ENCODE data around the gene ADRA2B. TPM values are rescaled to one million over a fixed set of nuclear protein-coding genes. Genes with fewer than 3 reads are reported as not detected.

ADRA2B gene
- total RNA-seq, 1 donor from 2014 or later: 2.9 TPM

DNA sequence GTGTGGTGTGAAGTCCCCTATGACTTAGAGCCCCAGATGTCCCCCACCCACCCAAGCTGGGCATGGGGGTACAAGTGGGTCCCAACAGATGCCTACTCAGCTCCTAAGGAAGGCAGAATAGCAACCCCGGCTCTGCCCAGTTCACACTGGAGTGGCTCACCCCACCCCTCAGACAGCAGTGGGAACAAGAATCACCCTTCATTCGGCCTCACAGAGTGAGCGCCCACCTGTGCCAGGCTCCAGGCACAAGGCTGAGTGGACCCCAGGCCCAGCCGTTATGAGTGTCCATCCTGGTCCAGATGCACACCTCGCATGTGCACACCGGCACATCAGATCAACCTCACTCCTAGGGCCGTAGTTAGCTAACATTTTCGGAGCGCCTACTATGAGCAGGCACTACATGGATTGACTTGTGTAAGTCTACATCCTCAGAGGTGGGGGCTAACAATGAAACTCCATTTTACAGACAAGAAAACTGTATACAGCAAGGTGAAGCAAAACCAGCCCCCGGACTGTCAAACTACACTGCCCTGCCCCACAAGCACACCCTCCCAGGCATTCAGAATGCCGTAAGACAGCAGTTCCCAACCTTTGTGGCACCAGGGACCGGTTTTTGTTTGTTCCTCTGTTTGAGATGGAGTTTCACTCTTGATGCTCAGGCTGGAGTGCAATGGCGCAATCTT is 24.7 kb upstream of the ADRA2B start:
- no peak overlapping the region for H3K27ac ChIP-seq (replicated peaks)
- H3K4me1 ChIP-seq: peaks cover 20% of the 10 kb centered on the region
- H3K4me3 ChIP-seq: no peak overlapping the region
- intact Hi-C loops (cut with micrococcal nuclease): no loop called here
- no peaks in the 10 kb centered on the region for H3K36me3 ChIP-seq
- peaks cover 39% of the 10 kb centered on the region for H3K27me3 ChIP-seq (ENCODE audit: low read depth)
- TF ChIP-seq, protein P1, sequence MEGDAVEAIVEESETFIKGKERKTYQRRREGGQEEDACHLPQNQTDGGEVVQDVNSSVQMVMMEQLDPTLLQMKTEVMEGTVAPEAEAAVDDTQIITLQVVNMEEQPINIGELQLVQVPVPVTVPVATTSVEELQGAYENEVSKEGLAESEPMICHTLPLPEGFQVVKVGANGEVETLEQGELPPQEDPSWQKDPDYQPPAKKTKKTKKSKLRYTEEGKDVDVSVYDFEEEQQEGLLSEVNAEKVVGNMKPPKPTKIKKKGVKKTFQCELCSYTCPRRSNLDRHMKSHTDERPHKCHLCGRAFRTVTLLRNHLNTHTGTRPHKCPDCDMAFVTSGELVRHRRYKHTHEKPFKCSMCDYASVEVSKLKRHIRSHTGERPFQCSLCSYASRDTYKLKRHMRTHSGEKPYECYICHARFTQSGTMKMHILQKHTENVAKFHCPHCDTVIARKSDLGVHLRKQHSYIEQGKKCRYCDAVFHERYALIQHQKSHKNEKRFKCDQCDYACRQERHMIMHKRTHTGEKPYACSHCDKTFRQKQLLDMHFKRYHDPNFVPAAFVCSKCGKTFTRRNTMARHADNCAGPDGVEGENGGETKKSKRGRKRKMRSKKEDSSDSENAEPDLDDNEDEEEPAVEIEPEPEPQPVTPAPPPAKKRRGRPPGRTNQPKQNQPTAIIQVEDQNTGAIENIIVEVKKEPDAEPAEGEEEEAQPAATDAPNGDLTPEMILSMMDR (IDR thresholded peaks at IDR 0.05; ENCODE audit: borderline replicate concordance): no peak
- H3K9me3 ChIP-seq (replicated peaks): no peaks in the 10 kb centered on the region
- no peak for DNase-seq

DNA sequence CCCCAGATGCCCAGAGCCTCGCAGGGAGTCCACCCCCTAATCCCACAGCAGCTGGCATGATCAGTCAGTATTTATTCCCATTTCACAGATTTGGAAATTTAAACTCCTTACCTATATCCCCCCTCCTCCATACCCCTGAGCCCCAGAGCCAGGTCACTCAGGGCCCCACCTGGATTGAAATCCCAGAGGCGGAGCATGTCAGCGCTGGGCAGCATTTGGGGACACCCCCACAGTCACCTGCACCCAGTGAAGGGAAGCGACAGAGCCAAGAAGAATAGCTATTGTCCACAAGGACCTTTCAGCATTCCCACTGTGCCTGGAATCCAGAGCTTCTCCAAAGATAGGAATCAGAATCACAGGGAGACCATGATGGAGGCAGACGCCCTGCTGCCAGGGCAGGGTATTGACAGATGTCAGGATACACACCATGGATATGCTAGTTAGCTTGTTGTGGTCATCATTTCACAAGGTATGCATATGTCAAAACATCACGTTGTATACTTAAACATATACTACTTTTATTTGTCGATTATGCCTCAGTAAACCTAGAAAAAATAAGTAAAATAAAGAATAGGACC is 22.9 kb upstream of the ADRA2B start:
- peaks cover 3% of the 10 kb centered on the region for H3K4me1 ChIP-seq
- no peaks in the 10 kb centered on the region for H3K9me3 ChIP-seq (replicated peaks)
- H3K27me3 ChIP-seq (ENCODE audit: low read depth): peaks cover 49% of the 10 kb centered on the region
- DNase-seq: no peak
- no peak overlapping the region for H3K27ac ChIP-seq (replicated peaks)
- H3K36me3 ChIP-seq: no peaks in the 10 kb centered on the region
- intact Hi-C loops (cut with micrococcal nuclease): no loop called here
- no peak overlapping the region for H3K4me3 ChIP-seq
- TF ChIP-seq, protein P1 (IDR thresholded peaks at IDR 0.05; ENCODE audit: borderline replicate concordance): no peak

DNA sequence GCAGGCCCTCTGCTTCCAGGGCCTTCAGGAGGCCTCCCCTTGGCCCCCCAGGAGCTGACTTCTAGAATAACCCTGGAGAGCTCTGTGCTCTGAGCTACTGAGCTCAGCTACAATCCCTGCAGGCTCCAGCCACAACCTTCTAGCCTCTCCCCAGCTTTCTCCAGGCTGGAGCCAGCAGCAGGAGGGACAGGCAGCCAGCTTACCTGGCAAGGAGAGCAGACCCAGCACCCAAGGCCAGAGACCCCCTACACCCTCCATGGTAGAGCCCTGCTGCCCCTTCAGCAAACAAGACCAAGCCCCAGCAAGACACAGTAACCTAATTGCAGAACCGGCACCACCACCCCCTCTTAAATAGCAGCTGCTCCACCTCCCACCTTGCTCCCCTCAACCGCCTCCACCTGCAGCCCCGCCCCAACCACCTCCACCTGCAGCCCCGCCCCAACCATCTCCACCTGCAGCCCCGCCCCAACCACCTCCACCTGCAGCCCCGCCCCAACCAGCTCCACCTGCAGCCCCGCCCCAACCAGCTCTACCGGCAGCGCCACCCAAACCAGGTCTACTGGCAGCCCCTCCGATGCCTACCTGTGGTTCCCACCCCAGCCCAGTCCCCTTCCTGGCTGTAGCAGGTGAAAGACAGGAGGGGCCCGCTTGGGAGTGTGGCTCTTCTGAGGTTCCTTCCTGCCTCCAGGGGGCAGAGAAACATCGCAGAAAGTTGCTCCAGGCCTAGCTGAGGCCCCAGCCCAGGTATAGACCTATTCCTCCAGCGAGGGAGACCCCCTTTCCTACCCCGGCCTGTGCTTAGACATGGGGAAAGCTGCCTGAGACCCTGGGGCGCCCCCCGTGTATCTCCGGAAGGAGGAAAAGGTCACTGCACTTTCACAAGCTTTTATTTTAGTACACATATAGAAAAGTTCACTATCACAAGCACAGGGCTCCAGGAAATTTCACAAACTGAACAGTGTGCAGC is 22.1 kb upstream of the ADRA2B start, which contains the start of gene ASTL:
Gene ASTL, minus strand, starts transcription at position 324 of the 967 bp plus-strand sequence. Its CDS starts 66 bp downstream, at position 258.
- TF ChIP-seq, protein P1 (IDR thresholded peaks at IDR 0.05; ENCODE audit: borderline replicate concordance): peak; percentile 65
- no peak within 1 kb of the TSS for H3K27ac ChIP-seq (replicated peaks)
- peaks cover 49% of the 10 kb centered on the region for H3K27me3 ChIP-seq (ENCODE audit: low read depth)
- peak; percentile 5 for DNase-seq
- H3K9me3 ChIP-seq (replicated peaks): no peaks in the 10 kb centered on the region
- intact Hi-C loops (cut with micrococcal nuclease): no loop called here
- H3K4me1 ChIP-seq: no peaks in the 10 kb centered on the region
- no peak within 1 kb of the TSS for H3K4me3 ChIP-seq
- no peaks in the 10 kb centered on the region for H3K36me3 ChIP-seq

DNA sequence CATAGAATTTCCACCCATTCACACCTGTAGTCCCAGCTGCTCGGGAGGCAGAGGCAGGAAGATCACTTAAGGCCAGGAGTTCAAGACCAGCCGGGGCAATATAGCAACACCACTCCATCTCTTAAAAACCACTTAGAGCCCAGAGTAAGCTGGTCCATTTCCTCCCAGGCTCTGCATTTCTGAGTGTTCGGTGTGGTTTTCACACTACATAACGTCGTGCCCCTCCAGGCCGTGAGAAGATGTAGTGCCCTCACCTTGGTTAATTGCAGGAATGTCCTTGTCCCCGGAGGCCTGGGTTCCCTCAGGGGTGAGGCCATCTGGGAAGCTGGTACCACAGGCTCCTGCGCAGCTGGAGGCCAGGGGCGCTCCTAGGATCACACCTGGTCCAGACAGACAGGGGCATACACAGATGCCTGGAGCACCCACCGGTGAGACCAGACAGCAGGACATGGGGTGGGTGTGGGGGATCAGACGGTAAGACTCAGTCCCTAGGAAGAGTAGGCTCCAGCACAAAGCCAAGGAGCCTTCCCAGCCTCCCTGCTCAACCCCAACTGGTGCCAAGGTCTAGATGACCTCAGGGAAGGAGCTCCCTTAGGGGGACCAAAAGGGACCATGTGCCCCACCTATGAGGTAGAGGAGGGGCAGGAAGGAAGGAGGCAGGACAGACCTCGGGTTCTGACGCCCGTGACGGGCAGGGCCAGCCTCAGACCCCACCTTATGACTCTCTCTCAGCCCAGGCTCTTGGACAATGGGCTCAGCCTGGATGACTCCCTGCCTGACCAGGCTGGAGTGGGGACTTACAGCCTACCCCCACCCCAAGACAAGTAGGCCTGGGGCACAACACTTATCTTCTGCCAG is 21.2 kb upstream of the ADRA2B start:
- H3K4me3 ChIP-seq: no peak overlapping the region
- intact Hi-C loops (cut with micrococcal nuclease): no loop called here
- no peaks in the 10 kb centered on the region for H3K36me3 ChIP-seq
- no peaks in the 10 kb centered on the region for H3K9me3 ChIP-seq (replicated peaks)
- no peak overlapping the region for H3K27ac ChIP-seq (replicated peaks)
- no peak for DNase-seq
- TF ChIP-seq, protein P1 (IDR thresholded peaks at IDR 0.05; ENCODE audit: borderline replicate concordance): no peak
- peaks cover 40% of the 10 kb centered on the region for H3K27me3 ChIP-seq (ENCODE audit: low read depth)
- no peaks in the 10 kb centered on the region for H3K4me1 ChIP-seq

Data from left ventricle myocardium inferior (tissue), 1 donor.